HepG2 (cell line): ENCODE results near the gene SH2D6. TPM values are rescaled to one million over a fixed set of nuclear protein-coding genes. Genes with fewer than 3 reads are reported as not detected.

Source experiments
- ATF4 ChIP-seq, 2 experiments: fragments of 450-650 bp in 1 of 2; sonication (generic) in 1 of 2; formaldehyde crosslinking; IDR thresholded peaks; 2 replicates each; pipeline versions ENCODE4 v1.5.0 to v1.8.0; 2020 to 2022; ENCODE audit warnings: mild to moderate bottlenecking in 1 of 2, missing genetic modification reagents in 1 of 2
- HDAC6 ChIP-seq: fragments of 200-600 bp; sonication (generic); IDR thresholded peaks from 2 replicates; pipeline ENCODE4 v1.7.0; 2017; ENCODE audit warnings: mild to moderate bottlenecking, antibody characterized with exemption, low read length, low read depth
- HIVEP1 ChIP-seq: sonication (generic); formaldehyde crosslinking; IDR thresholded peaks from 2 replicates; pipeline ENCODE4 v1.4.0; 2020; ENCODE audit warnings: mild to moderate bottlenecking, missing genetic modification reagents
- JUND ChIP-seq: sonication (generic); formaldehyde crosslinking; IDR thresholded peaks from 2 replicates; pipeline ENCODE4 v1.8.0; 2022; ENCODE audit warnings: mild to moderate bottlenecking, missing genetic modification reagents
- MNT ChIP-seq: fragments of 450-650 bp; IDR thresholded peaks from 2 replicates; pipeline ENCODE4 v1.6.1; 2016
- MXD4 ChIP-seq: IDR thresholded peaks from 2 replicates; pipeline ENCODE4 v1.6.1; 2016; ENCODE audit warnings: mild to moderate bottlenecking, missing biosample characterization, missing genetic modification reagents
- PRPF4 ChIP-seq: fragments of 200-400 bp; formaldehyde crosslinking; IDR thresholded peaks from 2 replicates; pipeline ENCODE4 v1.6.1; 2016; ENCODE audit warnings: low read length, low read depth; ENCODE audit not compliant: poor library complexity, severe bottlenecking
- SAP130 ChIP-seq: IDR thresholded peaks from 2 replicates; pipeline ENCODE4 v1.6.1; 2016; ENCODE audit warnings: low read depth
- SMC3 ChIP-seq: IDR thresholded peaks from 2 replicates; pipeline ENCODE4 v1.6.1; 2011; ENCODE audit warnings: low read length, improper control_type of control experiment
- SPEN ChIP-seq: sonication (generic); formaldehyde crosslinking; IDR thresholded peaks from 2 replicates; pipeline ENCODE4 v1.5.1; 2020; ENCODE audit warnings: low read depth, mild to moderate bottlenecking, missing genetic modification reagents
- TP53 ChIP-seq: sonication (generic); formaldehyde crosslinking; conservative IDR thresholded peaks from 2 replicates; pipeline ENCODE4 v1.4.0; 2020; ENCODE audit warnings: missing genetic modification reagents
- ZNF20 ChIP-seq: sonication (generic); formaldehyde crosslinking; IDR thresholded peaks from 2 replicates; pipeline ENCODE4 v1.4.0; 2020; ENCODE audit warnings: mild to moderate bottlenecking, moderate library complexity, missing genetic modification reagents
- ZNF251 ChIP-seq: sonication (generic); formaldehyde crosslinking; IDR thresholded peaks from 2 replicates; pipeline ENCODE4 v1.9.0; 2021; ENCODE audit warnings: mild to moderate bottlenecking, missing genetic modification reagents
- ZNF567 ChIP-seq: sonication (generic); formaldehyde crosslinking; IDR thresholded peaks from 2 replicates; pipeline ENCODE4 v1.8.1; 2023; ENCODE audit warnings: mild to moderate bottlenecking, missing genetic modification reagents, borderline replicate concordance
- ZNF652 ChIP-seq: IDR thresholded peaks from 2 replicates; pipeline ENCODE4 v1.6.1; 2016; ENCODE audit warnings: low read depth, borderline replicate concordance
- ZNF773 ChIP-seq: sonication (generic); formaldehyde crosslinking; IDR thresholded peaks from 2 replicates; pipeline ENCODE4 v1.4.0; 2020; ENCODE audit warnings: missing genetic modification reagents, borderline replicate concordance
- ZNF780A ChIP-seq: sonication (generic); formaldehyde crosslinking; IDR thresholded peaks from 2 replicates; pipeline ENCODE4 v1.8.0; 2022; ENCODE audit warnings: mild to moderate bottlenecking, missing genetic modification reagents, moderate library complexity
- ZNF891 ChIP-seq: sonication (generic); formaldehyde crosslinking; IDR thresholded peaks from 2 replicates; pipeline ENCODE4 v1.5.0; 2020; ENCODE audit warnings: mild to moderate bottlenecking, missing genetic modification reagents
- polyA plus RNA-seq, 8 experiments: library from polyadenylated mRNA; depleted of rRNA in 3 of 8; stranded (reverse) in 7 of 8; unstranded in 1 of 8; fragments of >200 nt; fragmentation: Illumina TruSeq in 4 of 8; extraction: Trizol in 4 of 8; gene quantifications; 2 replicates each; pipeline versions ENCODE4 v1.2.1 to v1.2.3, GENCODE V29; 2011 to 2016; ENCODE audit warnings: low read depth in 4 of 8, missing spikeins in 1 of 8, mixed read lengths in 1 of 8; ENCODE audit not compliant: insufficient read depth in 1 of 8
- total RNA-seq, 5 experiments: library from RNA; depleted of rRNA; stranded (reverse); fragments of >200 nt; fragmentation: Illumina TruSeq; extraction: Trizol; gene quantifications; 2 replicates each; pipeline ENCODE4 v1.2.3, GENCODE V29; 2016; ENCODE audit warnings: low read depth in 1 of 5
- TF ChIP-seq, protein P1 (sequence below): sonication (generic); formaldehyde crosslinking; IDR thresholded peaks from 2 replicates; pipeline ENCODE4 v1.9.0; 2021; ENCODE audit warnings: missing genetic modification reagents, borderline replicate concordance
- TF ChIP-seq, protein P2 (sequence below): IDR thresholded peaks from 2 replicates; pipeline ENCODE4 v1.6.1; 2016; ENCODE audit warnings: low read depth, missing genetic modification reagents, missing compliant biosample characterization

Gene SH2D6
- total and polyA plus RNA-seq, 2 of the 13 experiments (the other 11 are each of a cell fraction or from before 2014, with no cell fraction given) = 0.11 to 0.26 TPM

DNA sequence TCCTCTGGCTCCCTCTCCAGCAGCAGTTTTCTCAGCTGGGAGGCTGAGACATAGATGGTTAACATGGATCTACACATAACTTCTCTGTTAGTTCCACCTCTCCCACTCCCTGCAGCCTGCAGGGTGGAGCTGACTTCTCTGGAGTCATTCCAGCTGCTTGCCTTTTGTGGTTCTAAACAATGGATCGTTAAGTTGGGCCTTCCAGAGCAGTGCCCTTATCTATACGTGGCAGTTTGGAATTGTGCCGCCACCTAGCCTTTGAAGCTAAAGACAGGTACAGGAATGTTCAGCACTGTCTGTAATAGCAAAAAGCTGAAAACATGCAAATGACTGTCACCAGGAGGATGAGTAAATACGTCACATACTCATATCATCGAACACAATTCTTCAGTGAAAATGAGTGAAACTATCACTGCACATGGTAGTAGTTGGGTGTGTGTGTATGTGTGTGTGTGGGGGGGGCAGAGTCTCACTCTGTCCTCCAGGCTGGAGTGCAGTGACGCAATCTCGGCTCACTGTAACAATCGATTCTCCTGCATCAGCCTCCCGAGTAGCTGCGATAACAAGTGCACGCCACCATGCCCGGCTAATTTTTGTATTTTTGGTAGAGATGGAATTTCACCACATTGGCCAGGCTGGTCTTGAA, 50.3 kb downstream of the SH2D6 start (continued):
- TF ChIP-seq ZNF773 (no peak), ZNF891 (CRISPR knock-in tag) (no peak), PRPF4 (peak; percentile 44), MNT (no peak), ZNF652 (CRISPR knock-in tag) (peak; percentile 76), JUND (CRISPR knock-in tag) (0 out of 2 replicates have a peak, but pooled peaks have one; percentile 44), ZNF20 (CRISPR knock-in tag) (peak; percentile 98), TP53 (CRISPR knock-in tag) (no peak), SMC3 (no peak; the same call in 1 of the 2 replicates), SAP130 (CRISPR knock-in tag) (peak; percentile 64), HIVEP1 (no peak), SPEN (CRISPR knock-in tag) (0 out of 2 replicates have a peak, but pooled peaks have one; percentile 23), MXD4 (CRISPR knock-in tag) (no peak), ATF4 (CRISPR knock-in tag; IDR thresholded peaks at IDR 0.05) (peak in 1 of 2 experiments; percentile 96; a peak in 2 of 4 replicates), HDAC6 (no peak), ZNF567 (no peak; the same call in 1 of the 2 replicates), ZNF251 (CRISPR knock-in tag) (no peak), ZNF780A (CRISPR knock-in tag) (no peak; the same call in 1 of the 2 replicates)
- TF ChIP-seq, protein P1, sequence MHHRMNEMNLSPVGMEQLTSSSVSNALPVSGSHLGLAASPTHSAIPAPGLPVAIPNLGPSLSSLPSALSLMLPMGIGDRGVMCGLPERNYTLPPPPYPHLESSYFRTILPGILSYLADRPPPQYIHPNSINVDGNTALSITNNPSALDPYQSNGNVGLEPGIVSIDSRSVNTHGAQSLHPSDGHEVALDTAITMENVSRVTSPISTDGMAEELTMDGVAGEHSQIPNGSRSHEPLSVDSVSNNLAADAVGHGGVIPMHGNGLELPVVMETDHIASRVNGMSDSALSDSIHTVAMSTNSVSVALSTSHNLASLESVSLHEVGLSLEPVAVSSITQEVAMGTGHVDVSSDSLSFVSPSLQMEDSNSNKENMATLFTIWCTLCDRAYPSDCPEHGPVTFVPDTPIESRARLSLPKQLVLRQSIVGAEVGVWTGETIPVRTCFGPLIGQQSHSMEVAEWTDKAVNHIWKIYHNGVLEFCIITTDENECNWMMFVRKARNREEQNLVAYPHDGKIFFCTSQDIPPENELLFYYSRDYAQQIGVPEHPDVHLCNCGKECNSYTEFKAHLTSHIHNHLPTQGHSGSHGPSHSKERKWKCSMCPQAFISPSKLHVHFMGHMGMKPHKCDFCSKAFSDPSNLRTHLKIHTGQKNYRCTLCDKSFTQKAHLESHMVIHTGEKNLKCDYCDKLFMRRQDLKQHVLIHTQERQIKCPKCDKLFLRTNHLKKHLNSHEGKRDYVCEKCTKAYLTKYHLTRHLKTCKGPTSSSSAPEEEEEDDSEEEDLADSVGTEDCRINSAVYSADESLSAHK = no peak
- TF ChIP-seq, protein P2, sequence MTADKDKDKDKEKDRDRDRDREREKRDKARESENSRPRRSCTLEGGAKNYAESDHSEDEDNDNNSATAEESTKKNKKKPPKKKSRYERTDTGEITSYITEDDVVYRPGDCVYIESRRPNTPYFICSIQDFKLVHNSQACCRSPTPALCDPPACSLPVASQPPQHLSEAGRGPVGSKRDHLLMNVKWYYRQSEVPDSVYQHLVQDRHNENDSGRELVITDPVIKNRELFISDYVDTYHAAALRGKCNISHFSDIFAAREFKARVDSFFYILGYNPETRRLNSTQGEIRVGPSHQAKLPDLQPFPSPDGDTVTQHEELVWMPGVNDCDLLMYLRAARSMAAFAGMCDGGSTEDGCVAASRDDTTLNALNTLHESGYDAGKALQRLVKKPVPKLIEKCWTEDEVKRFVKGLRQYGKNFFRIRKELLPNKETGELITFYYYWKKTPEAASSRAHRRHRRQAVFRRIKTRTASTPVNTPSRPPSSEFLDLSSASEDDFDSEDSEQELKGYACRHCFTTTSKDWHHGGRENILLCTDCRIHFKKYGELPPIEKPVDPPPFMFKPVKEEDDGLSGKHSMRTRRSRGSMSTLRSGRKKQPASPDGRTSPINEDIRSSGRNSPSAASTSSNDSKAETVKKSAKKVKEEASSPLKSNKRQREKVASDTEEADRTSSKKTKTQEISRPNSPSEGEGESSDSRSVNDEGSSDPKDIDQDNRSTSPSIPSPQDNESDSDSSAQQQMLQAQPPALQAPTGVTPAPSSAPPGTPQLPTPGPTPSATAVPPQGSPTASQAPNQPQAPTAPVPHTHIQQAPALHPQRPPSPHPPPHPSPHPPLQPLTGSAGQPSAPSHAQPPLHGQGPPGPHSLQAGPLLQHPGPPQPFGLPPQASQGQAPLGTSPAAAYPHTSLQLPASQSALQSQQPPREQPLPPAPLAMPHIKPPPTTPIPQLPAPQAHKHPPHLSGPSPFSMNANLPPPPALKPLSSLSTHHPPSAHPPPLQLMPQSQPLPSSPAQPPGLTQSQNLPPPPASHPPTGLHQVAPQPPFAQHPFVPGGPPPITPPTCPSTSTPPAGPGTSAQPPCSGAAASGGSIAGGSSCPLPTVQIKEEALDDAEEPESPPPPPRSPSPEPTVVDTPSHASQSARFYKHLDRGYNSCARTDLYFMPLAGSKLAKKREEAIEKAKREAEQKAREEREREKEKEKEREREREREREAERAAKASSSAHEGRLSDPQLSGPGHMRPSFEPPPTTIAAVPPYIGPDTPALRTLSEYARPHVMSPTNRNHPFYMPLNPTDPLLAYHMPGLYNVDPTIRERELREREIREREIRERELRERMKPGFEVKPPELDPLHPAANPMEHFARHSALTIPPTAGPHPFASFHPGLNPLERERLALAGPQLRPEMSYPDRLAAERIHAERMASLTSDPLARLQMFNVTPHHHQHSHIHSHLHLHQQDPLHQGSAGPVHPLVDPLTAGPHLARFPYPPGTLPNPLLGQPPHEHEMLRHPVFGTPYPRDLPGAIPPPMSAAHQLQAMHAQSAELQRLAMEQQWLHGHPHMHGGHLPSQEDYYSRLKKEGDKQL (CRISPR knock-in tag) = no peak
